Coronary artery (tissue), 2 donors: ENCODE data around the gene SLMAP.

Experiments used
- DNase-seq: peaks from one replicate; pipeline ENCODE4 v3.0.0-alpha.2; 2017; ENCODE audit warnings: low spot score
- H3K27ac ChIP-seq, 2 donors: fragments of 200-600 bp; sonication (generic); one replicate each; pipeline ENCODE4 v1.5.1; 2016 to 2019
- H3K4me3 ChIP-seq: fragments of 200-600 bp; sonication (generic); 2 replicates; pipeline ENCODE4 v1.5.1; 2016; ENCODE audit warnings: mild to moderate bottlenecking, moderate library complexity
- CTCF ChIP-seq: fragments of 200-600 bp; sonication (generic); IDR thresholded peaks from one replicate; pipeline ENCODE4 v1.5.1; 2019; ENCODE audit warnings: antibody characterized with exemption

The SLMAP gene

GRCh38 chr3:57896031-57896430, 139.9 kb downstream of the SLMAP start:
- DNase-seq, result no peak
- no peak overlapping the region for H3K4me3 ChIP-seq
- H3K27ac ChIP-seq, result peak overlapping the region; percentile 61 to 80
- no peak for TF ChIP-seq CTCF

GRCh38 chr3:57896691-57897090, 140.6 kb downstream of the SLMAP start:
- TF ChIP-seq CTCF, result no peak
- Histone ChIP-seq H3K27ac (peak overlapping the region; percentile 62 to 80), H3K4me3 (peak overlapping the region; percentile 21)
- DNase-seq, result no peak

GRCh38 chr3:57900786-57901185, 144.7 kb downstream of the SLMAP start:
- H3K27ac ChIP-seq, result peak overlapping the region; percentile 76 to 80
- DNase-seq, result no peak
- H3K4me3 ChIP-seq, result no peak overlapping the region
- TF ChIP-seq CTCF, result no peak

- TF ChIP-seq CTCF, result no peak
- Histone ChIP-seq H3K4me3 (no peak overlapping the region), H3K27ac (peak overlapping the region; percentile 11 to 35)
- no peak for DNase-seq
Measured at GRCh38 chr3:57903124-57903890, 147.2 kb downstream of the SLMAP start.

- H3K4me3 ChIP-seq, result no peak overlapping the region
- peak overlapping the region in 1 of 2 donors; percentile 55 for H3K27ac ChIP-seq
- TF ChIP-seq CTCF, result no peak
- no peak for DNase-seq
Measured at GRCh38 chr3:57910990-57911389, 154.9 kb downstream of the SLMAP start.

GRCh38 chr3:57911593-57911992, 155.5 kb downstream of the SLMAP start:
- DNase-seq, result no peak
- H3K27ac ChIP-seq, result peak overlapping the region; percentile 28 to 55

More at GRCh38 chr3:57911593-57911992, 155.5 kb downstream of the SLMAP start:
- TF ChIP-seq CTCF, result no peak
- no peak overlapping the region for H3K4me3 ChIP-seq
